NCI-H2029 (cell line): ENCODE data around the gene ZNF672.

Source experiments
- DNase-seq: peaks from one replicate; lab custom pipeline; 2025; lab: John Stamatoyannopoulos, UW

ZNF672 gene

DNA sequence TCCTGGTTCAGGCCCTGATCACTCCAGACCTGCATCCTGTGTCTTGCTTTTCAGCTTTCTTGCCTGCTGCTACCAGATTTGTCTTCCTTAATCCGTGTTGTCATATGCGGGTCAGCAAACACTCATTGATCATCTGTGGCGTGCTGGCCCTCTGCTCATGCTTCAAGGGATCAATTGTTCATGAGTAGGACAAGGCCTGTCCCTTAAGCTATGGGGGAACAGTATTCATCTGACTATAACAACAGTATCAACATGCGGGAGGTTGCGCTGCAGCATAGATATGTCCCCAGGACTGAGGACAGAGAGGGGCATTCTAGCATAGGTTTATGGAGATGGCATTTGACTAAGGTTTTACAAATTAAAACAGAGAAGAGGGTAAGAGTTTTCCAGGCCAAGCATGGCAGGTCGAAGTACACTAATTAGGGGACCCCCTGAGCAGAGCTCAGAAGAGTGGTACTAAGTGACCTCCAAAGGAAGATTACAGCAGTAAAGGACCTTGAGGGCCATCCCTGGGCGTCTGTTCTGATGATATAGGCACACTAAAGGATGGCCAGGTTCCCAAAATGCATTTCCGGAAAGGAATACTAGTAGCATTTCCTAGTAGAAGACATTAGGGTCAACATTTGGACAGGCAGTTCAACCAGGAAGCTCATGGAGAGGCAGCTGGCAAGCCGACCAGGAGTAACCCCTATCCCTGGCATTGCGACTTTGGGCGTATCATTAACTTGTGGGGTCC, 811 bp upstream of the ZNF672 start:
- DNase-seq = peak; percentile 50

DNA sequence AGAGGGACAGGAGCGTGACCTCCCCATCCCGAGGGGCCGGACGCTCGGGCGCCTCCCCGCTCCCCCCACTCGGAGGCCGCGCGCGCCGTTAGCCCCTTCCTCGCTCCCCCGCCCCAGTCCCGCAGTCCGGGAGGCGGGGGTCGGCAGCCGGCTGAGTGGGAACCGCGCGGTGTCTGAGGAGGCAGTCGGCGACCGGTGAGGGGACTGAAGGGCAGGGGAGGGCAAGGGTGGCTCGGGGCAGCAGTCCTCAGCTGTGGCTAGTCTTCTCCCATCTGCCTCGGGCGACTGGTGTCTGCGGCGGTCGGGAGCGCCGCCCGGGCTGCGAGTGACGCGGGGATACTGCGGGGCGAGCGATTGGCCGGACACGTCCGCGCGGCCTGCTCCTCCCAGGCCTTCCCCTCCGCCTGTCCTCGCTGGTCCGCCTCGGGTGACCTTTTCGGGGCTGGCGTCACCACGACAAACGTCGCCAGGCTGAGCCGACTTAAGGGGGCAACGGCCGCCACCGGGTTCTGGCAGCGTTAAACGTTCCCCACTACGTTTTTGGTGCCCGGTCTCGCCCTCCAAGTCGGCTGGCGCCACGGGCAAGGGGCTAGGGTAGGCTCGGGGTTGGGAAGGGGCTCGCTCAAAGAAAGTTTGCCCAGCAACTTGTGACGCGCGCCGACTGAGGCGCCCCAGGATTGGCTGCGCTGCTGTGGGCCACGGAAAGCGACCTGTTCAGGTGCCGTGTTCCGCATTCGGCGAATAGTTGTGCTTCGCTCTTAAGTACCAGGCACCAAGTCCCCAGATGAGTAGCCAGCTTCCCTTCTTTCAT, 538 bp downstream of the ZNF672 start:
- peak; percentile 77 for DNase-seq

DNA sequence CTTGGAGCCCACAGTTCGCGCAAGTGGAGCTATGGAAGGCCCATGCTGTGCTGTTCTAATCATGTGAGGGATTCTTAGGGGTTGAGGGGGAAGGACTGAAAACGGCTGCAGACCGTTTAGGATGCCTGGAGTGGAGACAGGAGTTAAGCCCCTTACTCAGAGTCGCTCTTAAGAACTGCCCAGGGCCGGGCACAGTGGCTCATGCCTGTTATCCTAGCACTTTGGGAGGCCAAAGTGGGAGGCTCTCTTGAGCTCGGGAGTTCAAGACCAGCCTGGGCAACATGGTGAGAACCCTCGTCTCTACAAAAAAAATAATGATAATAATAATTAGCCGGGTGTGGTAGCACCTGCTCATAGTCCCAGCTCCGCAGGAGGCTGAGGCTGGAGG, 1.1 kb downstream of the ZNF672 start:
- DNase-seq = no peak

DNA sequence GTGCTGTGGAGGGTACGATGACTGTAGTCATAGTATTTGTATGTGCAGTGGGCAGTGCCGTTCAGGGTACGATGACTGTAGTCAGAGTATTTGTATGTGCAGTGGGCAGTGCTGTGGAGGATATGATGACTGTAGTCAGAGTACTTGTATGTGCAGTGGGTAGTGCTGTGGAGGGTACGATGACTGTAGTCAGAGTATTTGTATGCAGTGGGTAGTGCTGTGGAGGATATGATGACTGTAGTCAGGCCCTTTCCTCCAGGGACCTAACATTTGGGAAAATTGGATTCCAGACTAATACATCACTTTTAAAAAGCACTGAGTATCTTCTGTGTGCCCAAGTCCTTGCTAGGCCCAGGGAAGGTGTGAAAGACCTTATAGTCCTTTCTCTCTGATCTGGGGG, 2.9 kb downstream of the ZNF672 start:
- DNase-seq = no peak

DNA sequence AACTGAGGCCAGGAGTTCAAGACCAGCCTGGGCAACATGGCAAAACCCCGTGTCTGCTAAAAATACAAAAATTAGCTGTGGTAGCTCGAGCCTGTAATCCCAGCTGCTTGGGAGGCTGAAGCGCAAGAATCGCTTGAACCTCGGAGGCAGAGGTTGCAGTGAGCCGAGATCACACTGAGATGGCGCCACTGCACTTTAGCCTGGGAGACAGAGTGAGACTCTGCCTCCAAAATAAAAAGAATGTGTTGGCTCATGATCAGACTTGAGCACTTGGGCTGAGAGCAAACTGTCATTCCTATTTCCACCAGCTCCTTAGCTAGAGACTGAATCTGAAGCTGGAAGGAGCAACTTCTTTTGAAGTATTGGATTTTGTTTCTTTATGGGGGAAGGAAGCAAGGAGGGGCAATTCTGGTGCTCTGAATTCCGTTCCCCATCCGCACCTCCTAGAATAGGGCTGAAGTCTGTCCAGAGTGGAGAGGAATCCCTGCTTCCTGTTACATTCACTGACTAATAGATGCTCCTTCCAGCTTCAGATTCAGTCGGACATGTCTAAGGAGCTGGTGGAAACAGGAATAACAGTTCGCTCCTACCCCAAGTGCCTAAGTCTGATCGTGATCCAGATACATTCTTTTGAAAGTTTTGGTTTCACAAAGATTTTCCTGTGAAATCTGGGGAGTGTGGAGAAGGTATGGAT, 3.8 kb downstream of the ZNF672 start:
- DNase-seq = peak; percentile 11

DNA sequence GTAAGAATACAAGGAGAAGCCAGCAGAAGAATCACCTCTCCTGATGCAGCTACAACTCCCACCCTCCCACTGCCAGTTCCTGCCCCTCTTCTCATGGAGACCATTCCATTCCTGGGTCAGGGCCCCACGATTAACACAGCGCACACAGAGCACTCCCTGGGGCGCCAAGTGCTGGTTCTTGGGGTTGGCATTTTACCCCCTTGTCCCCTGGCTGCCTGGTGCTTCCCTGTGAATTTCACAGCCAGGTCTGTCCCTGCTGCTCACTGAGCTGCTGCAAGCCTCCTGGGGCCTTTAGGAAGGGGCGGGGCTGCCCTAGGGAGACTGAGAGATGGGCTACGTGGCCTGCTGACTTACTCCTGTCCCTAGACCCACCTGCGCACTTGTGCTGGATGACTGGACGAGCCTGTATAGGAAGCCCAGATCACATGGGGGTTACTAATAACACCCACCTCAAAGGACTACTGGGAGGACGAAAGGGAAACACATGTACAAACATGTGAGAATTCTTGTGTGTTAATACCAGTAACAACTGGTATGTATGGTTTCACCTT, 4.8 kb downstream of the ZNF672 start:
- DNase-seq = no peak

DNA sequence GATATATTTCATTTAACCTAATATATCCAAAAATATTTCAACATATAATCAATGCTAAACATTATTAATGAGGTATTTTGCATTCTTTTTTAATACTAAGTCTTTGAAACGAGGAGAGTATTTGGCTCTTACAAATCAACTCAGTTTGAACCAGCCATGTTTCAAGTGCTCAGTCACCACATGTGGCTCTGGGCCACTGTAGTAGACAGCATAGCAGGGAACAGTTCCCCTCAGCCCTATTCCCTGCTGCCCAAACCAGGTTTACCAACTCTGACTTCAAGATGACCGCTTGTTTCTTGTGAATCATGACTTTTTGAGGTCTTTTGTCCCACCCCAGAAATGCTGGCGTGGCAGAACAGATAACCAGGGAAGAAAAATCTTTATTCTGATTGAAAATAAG, 5.7 kb downstream of the ZNF672 start:
- DNase-seq = no peak

DNA sequence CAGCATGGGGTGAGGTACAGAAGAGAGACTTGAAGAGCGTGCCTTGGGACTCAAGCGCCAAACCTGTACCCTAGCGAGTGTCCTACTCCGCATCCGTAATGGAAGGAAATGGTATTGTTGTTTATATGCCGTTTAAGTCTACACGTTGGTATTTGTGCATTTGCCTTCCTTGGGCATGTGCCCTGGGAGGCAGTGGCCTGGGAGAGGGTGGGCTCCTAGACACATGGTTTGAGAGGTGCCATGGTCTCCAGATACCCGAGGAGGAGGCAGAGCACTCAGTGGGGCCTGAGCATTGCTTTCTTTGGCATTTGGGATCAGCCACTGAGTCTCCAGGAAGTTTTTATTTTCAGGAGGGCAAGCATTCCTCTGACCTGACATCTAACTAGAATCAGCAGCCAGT, 6.5 kb downstream of the ZNF672 start:
- no peak for DNase-seq

DNA sequence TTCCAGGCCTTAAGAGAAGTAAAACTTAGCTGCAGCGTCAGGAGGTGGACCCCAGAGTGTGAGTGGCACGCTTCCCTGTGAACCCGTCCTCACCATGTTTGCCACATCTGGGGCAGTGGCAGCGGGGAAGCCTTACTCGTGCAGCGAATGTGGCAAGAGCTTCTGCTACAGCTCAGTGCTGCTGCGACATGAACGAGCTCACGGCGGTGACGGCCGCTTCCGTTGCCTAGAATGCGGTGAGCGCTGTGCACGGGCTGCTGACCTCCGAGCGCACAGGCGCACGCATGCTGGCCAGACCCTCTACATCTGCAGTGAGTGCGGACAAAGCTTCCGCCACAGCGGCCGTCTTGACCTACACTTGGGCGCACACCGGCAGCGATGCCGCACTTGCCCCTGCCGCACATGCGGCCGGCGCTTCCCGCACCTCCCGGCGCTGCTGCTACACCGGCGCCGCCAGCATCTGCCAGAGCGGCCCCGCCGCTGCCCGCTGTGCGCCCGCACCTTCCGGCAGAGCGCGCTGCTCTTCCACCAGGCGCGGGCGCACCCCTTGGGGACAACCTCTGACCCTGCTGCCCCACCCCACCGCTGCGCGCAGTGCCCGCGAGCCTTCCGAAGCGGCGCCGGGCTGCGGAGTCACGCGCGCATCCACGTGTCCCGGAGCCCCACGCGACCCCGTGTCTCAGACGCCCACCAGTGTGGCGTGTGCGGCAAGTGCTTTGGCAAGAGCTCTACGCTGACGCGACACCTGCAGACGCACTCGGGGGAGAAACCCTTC, 9.3 kb downstream of the ZNF672 start:
- no peak for DNase-seq

DNA sequence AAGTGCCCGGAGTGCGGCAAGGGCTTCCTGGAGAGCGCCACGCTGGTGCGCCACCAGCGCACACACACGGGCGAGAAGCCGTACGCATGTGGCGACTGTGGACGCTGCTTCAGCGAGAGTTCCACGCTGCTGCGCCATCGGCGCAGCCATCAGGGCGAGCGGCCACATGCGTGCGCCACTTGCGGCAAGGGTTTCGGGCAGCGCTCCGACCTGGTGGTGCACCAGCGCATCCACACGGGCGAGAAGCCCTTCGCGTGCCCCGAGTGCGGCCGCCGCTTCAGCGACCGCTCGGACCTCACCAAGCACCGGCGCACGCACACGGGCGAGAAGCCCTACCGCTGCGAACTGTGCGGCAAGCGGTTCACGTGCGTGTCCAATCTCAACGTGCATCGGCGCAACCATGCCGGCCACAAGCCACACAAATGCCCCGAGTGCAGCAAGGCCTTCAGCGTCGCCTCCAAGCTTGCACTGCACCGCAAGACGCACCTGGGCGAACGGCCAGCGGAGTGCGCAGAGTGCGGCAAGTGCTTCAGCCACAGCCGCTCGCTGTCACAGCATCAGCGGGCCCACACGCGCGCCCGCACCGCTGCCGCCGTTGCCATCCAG, 10.0 kb downstream of the ZNF672 start:
- no peak for DNase-seq

DNA sequence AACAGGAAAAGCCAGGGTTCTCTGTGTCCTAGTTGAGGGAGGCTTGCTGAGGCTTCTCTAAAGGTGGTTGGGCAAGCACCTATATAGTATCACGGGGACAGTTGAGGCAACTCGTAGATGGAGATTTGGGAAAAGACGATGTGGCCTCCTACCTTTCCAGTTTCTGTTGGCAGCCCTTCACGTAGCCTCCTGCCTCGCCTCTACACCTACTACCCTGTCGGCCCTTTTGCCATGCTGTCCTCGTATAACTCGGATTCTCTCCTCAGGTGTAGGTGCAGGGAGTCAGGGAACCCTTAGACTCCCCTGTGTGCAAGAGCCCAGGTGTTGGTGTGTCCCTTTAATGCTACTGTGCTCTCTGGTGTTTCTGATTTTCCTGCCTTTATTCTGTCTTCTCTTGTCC, 10.6 kb downstream of the ZNF672 start:
- DNase-seq = no peak

DNA sequence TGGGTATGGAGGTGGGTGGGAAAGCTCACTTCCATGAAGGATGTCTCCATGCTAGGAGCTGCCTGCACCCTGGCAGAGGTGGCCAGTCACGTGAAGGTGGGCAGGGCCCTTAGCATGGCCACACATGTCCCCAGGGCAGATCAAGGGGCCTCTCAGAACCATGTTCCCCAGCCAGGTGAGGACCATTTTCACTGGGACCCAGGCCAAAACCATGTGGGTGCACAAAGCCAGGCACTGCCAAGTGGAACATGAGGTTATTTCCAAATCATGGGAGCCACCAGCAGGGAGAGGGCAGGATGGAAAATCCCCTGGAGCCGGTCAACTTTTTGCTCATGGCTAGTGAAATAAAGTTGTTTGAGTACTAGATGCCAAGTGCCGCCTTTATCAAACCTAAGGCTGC, 11.1 kb downstream of the ZNF672 start:
- no peak for DNase-seq

DNA sequence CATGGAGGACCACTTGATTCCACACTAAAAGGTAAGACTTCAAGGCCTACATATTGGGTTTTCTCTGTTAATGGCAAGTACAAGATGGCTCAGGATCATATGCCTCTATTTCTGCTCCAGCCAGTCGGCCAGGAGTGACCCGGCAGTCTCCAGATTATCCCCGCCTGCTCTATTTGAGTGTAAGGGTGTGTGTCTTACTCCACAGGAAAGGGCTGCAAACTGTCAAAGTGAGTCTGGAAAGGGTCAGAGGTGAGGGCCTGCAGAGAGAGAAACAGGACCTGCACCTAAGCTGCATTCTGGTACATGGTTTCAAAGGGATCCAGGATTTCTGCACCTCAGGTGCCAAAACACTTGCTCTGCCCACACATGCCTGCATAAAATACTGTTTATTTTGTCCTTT, 11.6 kb downstream of the ZNF672 start:
- DNase-seq = no peak

DNA sequence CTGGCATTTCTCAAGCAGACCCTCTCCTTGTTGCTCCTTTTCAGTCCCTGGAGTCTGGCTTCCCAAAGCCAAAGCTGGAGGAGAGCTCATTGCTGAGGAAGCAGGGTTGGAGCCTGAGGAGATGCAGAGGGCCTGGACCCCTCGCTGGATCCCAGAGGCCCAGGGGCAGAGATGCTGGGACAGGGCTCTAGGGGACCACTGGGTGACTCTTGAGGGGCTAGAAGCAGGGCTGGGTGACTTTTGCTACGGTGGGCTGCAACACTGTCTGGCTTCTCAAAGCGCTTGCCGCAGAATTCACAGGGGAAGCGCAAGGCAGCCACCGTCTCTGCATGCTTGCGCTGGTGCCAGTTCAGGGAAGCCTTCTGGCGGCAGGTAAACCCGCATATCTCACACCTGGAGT, 12.1 kb downstream of the ZNF672 start:
- DNase-seq = no peak

DNA sequence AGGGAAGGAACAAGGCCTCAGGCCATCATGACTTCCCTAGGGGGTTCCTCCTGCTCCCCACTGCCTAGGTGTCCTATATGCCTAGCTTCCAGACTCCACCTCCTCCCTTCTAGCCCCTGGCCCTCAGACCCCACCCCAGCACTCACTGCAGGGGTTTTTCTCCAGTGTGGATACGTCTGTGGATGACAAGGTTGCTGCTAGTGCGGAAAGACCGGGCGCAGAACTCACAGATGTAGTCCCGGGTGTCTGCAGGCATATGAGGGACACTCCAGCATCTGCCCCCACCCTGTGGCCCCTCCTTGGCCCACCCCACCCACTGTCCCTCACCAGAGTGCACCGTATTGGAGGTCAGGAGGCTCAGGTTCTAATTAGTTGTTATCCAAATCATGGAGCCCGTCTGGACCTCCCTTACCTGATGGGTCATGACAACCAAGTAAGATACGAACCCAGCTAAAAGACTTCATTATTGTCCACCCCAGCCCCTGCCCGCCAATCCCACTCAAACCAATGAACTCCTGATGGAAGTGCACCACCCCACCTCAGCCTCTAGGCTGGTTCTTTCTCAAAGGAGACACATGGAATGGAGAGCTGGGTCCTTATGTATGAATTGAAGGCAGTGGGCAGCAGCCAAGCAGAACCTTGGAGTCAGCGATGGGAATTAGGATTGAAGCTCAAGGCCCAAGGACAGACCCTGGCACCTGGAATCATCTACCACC, 12.7 kb downstream of the ZNF672 start:
- DNase-seq = no peak

DNA sequence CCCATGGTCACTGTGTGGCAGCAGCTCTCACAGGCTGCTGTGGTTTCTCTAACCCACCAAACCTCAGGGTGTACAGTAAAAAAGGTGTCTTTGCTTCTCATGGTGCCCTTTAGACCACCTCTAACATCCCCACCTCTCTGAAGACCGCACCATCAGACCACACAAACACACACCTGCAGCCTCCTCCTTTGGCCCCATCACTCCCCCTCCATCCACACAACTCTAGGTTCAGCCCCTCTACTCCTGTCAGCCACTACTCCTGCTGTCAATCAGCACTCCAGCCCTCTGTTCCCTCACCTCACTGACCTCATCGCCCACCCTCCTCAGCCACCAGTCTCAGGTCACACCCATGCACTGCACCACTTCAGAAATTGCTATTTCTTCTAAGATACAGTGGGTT, 13.4 kb downstream of the ZNF672 start:
- DNase-seq = no peak

DNA sequence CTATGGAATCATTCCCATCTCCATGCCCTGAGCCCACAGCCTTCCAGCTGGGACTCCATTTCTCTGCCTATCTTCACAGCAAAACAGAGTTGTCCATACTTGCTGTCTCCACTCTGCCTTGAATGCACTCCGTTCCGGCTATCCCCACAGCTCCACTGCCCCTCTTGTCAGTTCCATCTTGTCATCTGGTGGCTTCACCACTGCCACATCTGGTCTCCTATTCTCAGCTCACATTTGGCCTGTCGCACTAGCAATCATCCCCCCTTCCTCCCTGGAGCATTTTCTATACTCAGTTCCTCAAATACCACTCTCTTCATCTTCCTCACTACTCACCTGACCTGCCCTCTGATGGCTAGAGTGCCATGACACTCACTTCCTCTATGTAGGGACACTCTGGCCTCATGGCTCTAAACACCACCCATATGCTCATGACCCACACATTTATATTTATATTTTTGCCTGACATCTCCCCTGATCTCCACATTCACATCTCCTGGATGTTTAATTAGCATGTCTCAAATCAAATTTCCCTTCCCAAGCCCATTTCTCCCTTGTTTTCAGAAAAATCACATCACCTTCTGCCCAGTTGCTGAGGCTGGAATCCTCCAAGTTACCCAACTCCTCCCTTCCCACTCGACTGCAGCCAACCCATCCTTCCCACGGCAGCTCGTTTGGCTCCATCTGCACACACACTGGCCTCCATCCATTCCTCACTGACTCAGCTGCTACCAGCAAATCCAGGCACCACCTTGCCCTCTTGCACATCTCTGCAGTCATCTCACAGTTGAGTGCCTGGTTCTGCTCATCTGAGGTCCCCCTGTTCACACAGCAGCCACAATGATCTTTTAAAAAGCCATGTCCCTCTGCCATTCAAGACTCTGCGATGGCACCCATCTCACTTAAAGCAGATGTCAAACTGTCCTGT, 14.7 kb downstream of the ZNF672 start:
- no peak for DNase-seq

DNA sequence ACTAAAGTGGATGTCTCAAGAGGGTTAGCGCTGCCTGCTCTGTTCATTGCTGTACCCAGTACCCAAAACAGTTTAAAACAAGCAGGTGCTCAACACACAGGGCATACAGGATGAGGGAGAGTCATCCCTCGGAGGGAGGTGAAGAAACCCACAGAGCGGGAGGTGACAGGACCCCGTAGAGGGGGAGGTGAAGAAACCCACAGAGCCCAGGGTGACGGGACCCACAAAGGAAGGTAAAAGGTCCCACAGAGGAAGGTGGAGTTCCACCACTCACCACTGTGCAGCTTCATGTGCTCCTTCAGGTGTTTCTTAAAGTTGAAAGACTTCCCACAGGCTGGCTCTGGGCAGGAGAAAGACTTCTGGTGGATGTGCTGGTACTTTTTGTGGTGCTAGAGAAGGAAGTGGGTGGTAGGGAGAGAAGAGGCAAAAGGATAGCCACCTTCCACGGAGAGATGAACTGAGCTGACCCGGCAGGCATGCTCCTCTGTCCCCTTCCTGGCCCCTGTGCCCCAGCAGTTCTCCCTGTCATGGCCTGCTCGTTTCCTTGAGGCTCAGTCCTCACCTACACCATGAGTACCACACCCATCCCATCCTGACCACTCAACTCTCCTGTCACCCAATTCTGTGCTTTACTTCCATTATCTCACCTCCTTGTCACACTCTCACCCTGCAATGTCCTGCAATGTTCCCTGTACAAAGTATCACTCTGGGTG, 15.8 kb downstream of the ZNF672 start:
- no peak for DNase-seq

DNA sequence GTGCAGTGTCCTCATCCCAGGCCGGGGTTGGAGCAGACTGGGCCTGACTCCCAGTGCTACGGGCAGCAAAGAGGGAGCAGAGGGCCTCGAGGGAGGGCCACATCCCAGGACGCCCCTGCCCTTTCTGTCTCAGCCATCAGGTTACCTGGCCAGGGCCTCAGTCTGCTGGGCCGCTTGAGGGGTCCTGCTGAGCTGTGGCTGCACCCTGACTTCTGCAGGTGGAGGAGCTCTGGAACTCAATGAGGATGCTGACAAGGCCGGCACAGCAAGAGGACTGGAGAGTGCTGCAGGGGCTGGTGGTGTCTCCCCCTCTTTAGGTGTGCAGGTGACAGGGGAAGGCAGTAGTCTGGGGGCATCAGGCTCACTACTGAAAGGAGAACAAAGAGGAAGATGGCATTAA, 17.6 kb downstream of the ZNF672 start:
- DNase-seq = no peak
